ENCODE data around the gene LPIN2. TPM values are rescaled to one million over a fixed set of nuclear protein-coding genes. Genes with fewer than 3 reads are reported as not detected.

Gene LPIN2
- polyA plus RNA-seq, 1 donor (not counting 4 experiments of a cell fraction or from before 2014, with no cell fraction given), result 3.9 TPM

DNA sequence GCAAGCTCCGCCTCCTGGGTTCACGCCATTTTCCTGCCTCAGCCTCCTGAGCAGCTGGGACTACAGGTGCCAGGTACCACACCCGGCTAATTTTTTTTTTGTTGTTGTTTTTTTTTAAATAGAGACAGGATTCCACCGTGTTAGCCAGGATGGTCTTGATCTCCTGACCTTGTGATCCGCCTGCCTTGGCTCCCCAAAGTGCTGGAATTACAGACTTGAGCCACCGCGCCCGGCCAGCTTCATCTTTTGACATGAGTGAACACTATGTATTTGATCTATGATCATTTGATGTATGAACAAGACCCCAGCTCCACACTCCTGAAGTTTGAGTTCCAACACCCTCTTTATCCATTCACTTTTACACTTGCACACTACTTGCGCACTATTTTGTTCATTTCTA is 43.4 kb upstream of the LPIN2 start:
- Histone ChIP-seq H3K9me1 (ENCODE audit: control insufficient read depth, extremely low read depth, insufficient read depth, low read length) (no peaks in the 10 kb centered on the region), H3K4me1 (ENCODE audit: control insufficient read depth, extremely low read depth, insufficient read depth, low read length) (no peaks in the 10 kb centered on the region), H3K27ac (ENCODE audit: control insufficient read depth, insufficient read depth, low read length) (no peak overlapping the region), H2AFZ (ENCODE audit: control insufficient read depth, low read length) (no peak overlapping the region), H3K4me3 (ENCODE audit: control insufficient read depth in 2 of 3, extremely low read depth in 1 of 3, insufficient read depth in 2 of 3, low read depth in 1 of 3, low read length in 3 of 3) (no peak overlapping the region), H3K36me3 (ENCODE audit: control insufficient read depth in 2 of 2, extremely low read depth in 1 of 2, insufficient read depth in 2 of 2, low read length in 2 of 2) (no peaks in the 10 kb centered on the region), H4K20me1 (ENCODE audit: control insufficient read depth, extremely low read depth, insufficient read depth, low read length) (no peaks in the 10 kb centered on the region), H3K79me2 (ENCODE audit: control insufficient read depth, insufficient read depth, low read length) (no peaks in the 10 kb centered on the region), H3K4me2 (ENCODE audit: control insufficient read depth, extremely low read depth, insufficient read depth, low read depth, low read length) (no peak overlapping the region), H3K9ac (ENCODE audit: control insufficient read depth, extremely low read depth, insufficient read depth, low read length) (no peak overlapping the region), H3K9me3 (ENCODE audit: control insufficient read depth, low read depth, low read length) (no peaks in the 10 kb centered on the region), H3K27me3 (ENCODE audit: control insufficient read depth, extremely low read depth, insufficient read depth, low read length) (peaks cover 3% of the 10 kb centered on the region)
- no peak for DNase-seq (ENCODE audit: low read depth, low spot score)
- FAIRE-seq, result no peak
- TF ChIP-seq, protein P1, sequence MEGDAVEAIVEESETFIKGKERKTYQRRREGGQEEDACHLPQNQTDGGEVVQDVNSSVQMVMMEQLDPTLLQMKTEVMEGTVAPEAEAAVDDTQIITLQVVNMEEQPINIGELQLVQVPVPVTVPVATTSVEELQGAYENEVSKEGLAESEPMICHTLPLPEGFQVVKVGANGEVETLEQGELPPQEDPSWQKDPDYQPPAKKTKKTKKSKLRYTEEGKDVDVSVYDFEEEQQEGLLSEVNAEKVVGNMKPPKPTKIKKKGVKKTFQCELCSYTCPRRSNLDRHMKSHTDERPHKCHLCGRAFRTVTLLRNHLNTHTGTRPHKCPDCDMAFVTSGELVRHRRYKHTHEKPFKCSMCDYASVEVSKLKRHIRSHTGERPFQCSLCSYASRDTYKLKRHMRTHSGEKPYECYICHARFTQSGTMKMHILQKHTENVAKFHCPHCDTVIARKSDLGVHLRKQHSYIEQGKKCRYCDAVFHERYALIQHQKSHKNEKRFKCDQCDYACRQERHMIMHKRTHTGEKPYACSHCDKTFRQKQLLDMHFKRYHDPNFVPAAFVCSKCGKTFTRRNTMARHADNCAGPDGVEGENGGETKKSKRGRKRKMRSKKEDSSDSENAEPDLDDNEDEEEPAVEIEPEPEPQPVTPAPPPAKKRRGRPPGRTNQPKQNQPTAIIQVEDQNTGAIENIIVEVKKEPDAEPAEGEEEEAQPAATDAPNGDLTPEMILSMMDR (optimal IDR thresholded peaks at IDR 0.05 in 1 of 3, IDR thresholded peaks at IDR 0.05 in 1 of 3, conservative IDR thresholded peaks at IDR 0.05 in 1 of 3; ENCODE audit: extremely low read depth in 1 of 3, insufficient read depth in 2 of 3, low read length in 3 of 3), result no peak
- TF ChIP-seq EZH2 (IDR thresholded peaks at IDR 0.05; ENCODE audit: low read length), result no peak
- dilution Hi-C loops (cut with MboI; ENCODE audit: extremely low pct_ligation_motif_present, low sequenced_read_pairs), result no loop called here

DNA sequence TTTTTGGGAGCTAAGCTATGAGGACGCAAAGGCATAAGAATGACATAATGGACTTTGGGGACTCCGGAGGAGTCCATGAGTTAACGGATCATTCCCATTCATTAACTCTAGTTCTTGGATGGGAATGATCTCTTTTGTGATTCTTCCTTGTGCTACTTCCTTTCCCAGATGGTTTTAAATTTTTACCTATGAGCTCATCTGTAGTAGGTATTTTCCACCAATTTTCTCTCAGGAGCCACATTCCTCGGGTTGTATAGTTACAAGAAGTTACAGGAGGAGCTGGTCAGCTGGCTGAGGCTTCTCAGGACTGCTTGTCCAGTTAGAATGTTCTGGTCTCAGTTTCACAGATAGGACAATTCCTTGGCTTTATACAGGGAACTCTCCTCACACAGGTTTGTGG is 42.9 kb upstream of the LPIN2 start:
- H3K9ac ChIP-seq (ENCODE audit: control insufficient read depth, extremely low read depth, insufficient read depth, low read length), result no peak overlapping the region
- H3K4me2 ChIP-seq (ENCODE audit: control insufficient read depth, extremely low read depth, insufficient read depth, low read depth, low read length), result no peak overlapping the region
- no peaks in the 10 kb centered on the region for H3K9me1 ChIP-seq (ENCODE audit: control insufficient read depth, extremely low read depth, insufficient read depth, low read length)
- FAIRE-seq (no peak), DNase-seq (ENCODE audit: low read depth, low spot score) (no peak)
- no peak overlapping the region for H3K27ac ChIP-seq (ENCODE audit: control insufficient read depth, insufficient read depth, low read length)
- TF ChIP-seq EZH2 (IDR thresholded peaks at IDR 0.05; ENCODE audit: low read length), result no peak
- TF ChIP-seq, protein P1 (optimal IDR thresholded peaks at IDR 0.05 in 1 of 3, IDR thresholded peaks at IDR 0.05 in 1 of 3, conservative IDR thresholded peaks at IDR 0.05 in 1 of 3; ENCODE audit: extremely low read depth in 1 of 3, insufficient read depth in 2 of 3, low read length in 3 of 3), result no peak
- no peaks in the 10 kb centered on the region for H4K20me1 ChIP-seq (ENCODE audit: control insufficient read depth, extremely low read depth, insufficient read depth, low read length)
- H3K4me1 ChIP-seq (ENCODE audit: control insufficient read depth, extremely low read depth, insufficient read depth, low read length), result no peaks in the 10 kb centered on the region
- no peak overlapping the region for H2AFZ ChIP-seq (ENCODE audit: control insufficient read depth, low read length)
- peaks cover 3% of the 10 kb centered on the region for H3K27me3 ChIP-seq (ENCODE audit: control insufficient read depth, extremely low read depth, insufficient read depth, low read length)
- no peaks in the 10 kb centered on the region for H3K9me3 ChIP-seq (ENCODE audit: control insufficient read depth, low read depth, low read length)
- H3K36me3 ChIP-seq (ENCODE audit: control insufficient read depth in 2 of 2, extremely low read depth in 1 of 2, insufficient read depth in 2 of 2, low read length in 2 of 2), result no peaks in the 10 kb centered on the region
- H3K4me3 ChIP-seq (ENCODE audit: control insufficient read depth in 2 of 3, extremely low read depth in 1 of 3, insufficient read depth in 2 of 3, low read depth in 1 of 3, low read length in 3 of 3), result no peak overlapping the region
- dilution Hi-C loops (cut with MboI; ENCODE audit: extremely low pct_ligation_motif_present, low sequenced_read_pairs), result no loop called here
- no peaks in the 10 kb centered on the region for H3K79me2 ChIP-seq (ENCODE audit: control insufficient read depth, insufficient read depth, low read length)

Data from keratinocyte (primary cell).